H1 (cell line): ENCODE results near the gene UBA6. TPM values are rescaled to one million over a fixed set of nuclear protein-coding genes. Genes with fewer than 3 reads are reported as not detected.
"Not testable (repeated sequence)": the region's sequence is repeated elsewhere in the genome, so short reads cannot be mapped to it uniquely, and the experiment has no call there.

Experiments used
- CTCF ChIA-PET: fragments of 300-600 bp; sonication (Branson Sonifier 250); formaldehyde crosslinking; loops from one replicate; lab custom pipeline; 2021; ENCODE audit not compliant: partially characterized antibody; lab: Charles Lee
- POLR2A ChIA-PET: fragments of 300-600 bp; sonication (Branson Sonifier 250); formaldehyde crosslinking; loops from one replicate; lab custom pipeline; 2021; ENCODE audit warnings: inconsistent platforms; ENCODE audit not compliant: partially characterized antibody; lab: Charles Lee
- DNase-seq, 2 experiments: peaks; one replicate each; pipeline versions ENCODE4 v3.0.0 to v3.0.0-alpha.2; 2010 to 2022; ENCODE audit warnings: low spot score in 2 of 2, low read depth in 1 of 2, mixed read lengths in 1 of 2
- FAIRE-seq: peaks from 2 replicates; lab custom pipeline; 2011; peaks lifted over from hg19 to GRCh38; lab: Jason Lieb, UNC
- H2AFZ ChIP-seq: 2 replicates; pipeline ENCODE4 v1.8.1; 2012; ENCODE audit warnings: low read length, inconsistent platforms
- H2AK5ac ChIP-seq: 2 replicates; pipeline ENCODE4 v1.6.1; 2013; ENCODE audit warnings: low read depth, low read length
- H2BK120ac ChIP-seq: replicated peaks from 2 replicates; pipeline ENCODE3; 2013; ENCODE audit warnings: low read depth, low read length, inconsistent platforms
- H2BK12ac ChIP-seq: 2 replicates; pipeline ENCODE4 v1.6.1; 2013; ENCODE audit warnings: low read depth, low read length
- H2BK15ac ChIP-seq: 2 replicates; pipeline ENCODE4 v1.6.1; 2013; ENCODE audit warnings: low read length
- H2BK20ac ChIP-seq: 2 replicates; pipeline ENCODE4 v1.6.1; 2013; ENCODE audit warnings: low read length
- H2BK5ac ChIP-seq: 2 replicates; pipeline ENCODE4 v1.6.1; 2013; ENCODE audit warnings: low read depth, low read length
- H3K14ac ChIP-seq: 2 replicates; pipeline ENCODE4 v1.6.1; 2013; ENCODE audit warnings: inconsistent platforms; ENCODE audit not compliant: insufficient read length
- H3K18ac ChIP-seq: 2 replicates; pipeline ENCODE4 v1.6.1; 2013; ENCODE audit warnings: low read length; ENCODE audit errors: extremely low read depth
- H3K23ac ChIP-seq: 2 replicates; pipeline ENCODE4 v1.6.1; 2013; ENCODE audit warnings: inconsistent platforms; ENCODE audit not compliant: insufficient read length
- H3K23me2 ChIP-seq: 2 replicates; pipeline ENCODE4 v1.6.1; 2013; ENCODE audit warnings: low read depth, low read length
- H3K27ac ChIP-seq: 2 replicates; pipeline ENCODE4 v1.6.1; 2011; ENCODE audit warnings: low read depth, low read length, inconsistent platforms
- H3K27me3 ChIP-seq, 4 experiments: replicated peaks in 1 of 4; 1 replicate in 1 of 4; 2 replicates in 3 of 4; pipeline versions ENCODE4 v1.6.1 to v1.8.1; 2011 to 2013; ENCODE audit warnings: low read length in 3 of 4, mild to moderate bottlenecking in 3 of 4, inconsistent platforms in 2 of 4, mixed read lengths in 2 of 4, moderate library complexity in 1 of 4; ENCODE audit not compliant: control insufficient read depth in 3 of 4, insufficient read depth in 3 of 4; ENCODE audit errors: extremely low read depth in 1 of 4
- H3K36me3 ChIP-seq, 4 experiments: 2 replicates each; pipeline versions ENCODE4 v1.6.1 to v1.8.1; 2011 to 2013; ENCODE audit warnings: mild to moderate bottlenecking in 4 of 4, low read length in 3 of 4, moderate library complexity in 2 of 4, control low read depth in 1 of 4, inconsistent platforms in 1 of 4; ENCODE audit not compliant: insufficient read depth in 4 of 4, control insufficient read depth in 2 of 4
- H3K4ac ChIP-seq: replicated peaks from 2 replicates; pipeline ENCODE3; 2013; ENCODE audit warnings: low read length, low read depth, mixed read lengths, inconsistent platforms; ENCODE audit not compliant: insufficient read length
- H3K4me1 ChIP-seq, 4 experiments: replicated peaks in 1 of 4; 1 replicate in 1 of 4; 2 replicates in 3 of 4; pipeline versions ENCODE4 v1.6.1 to v1.8.1; 2011 to 2013; ENCODE audit warnings: low read length in 3 of 4, inconsistent platforms in 2 of 4, mixed read lengths in 1 of 4; ENCODE audit not compliant: insufficient read depth in 4 of 4, control insufficient read depth in 3 of 4
- H3K4me2 ChIP-seq, 2 experiments: 2 replicates each; pipeline versions ENCODE4 v1.6.1 to v1.8.1; 2011 to 2013; ENCODE audit warnings: low read depth in 2 of 2, low read length in 2 of 2, control low read depth in 1 of 2, inconsistent platforms in 1 of 2, mild to moderate bottlenecking in 1 of 2; ENCODE audit not compliant: insufficient read depth in 1 of 2
- H3K4me3 ChIP-seq, 4 experiments: fragments of 200-600, 300-600 bp in 1 of 4; sonication (generic), shearing (Covaris generic), sonication (Bioruptor Twin) in 1 of 4; 2 replicates each; pipeline versions ENCODE4 v1.5.1 to v1.8.1; 2011 to 2016; ENCODE audit warnings: low read length in 4 of 4, low read depth in 3 of 4, control low read depth in 2 of 4, inconsistent platforms in 2 of 4, mild to moderate bottlenecking in 2 of 4, mixed read lengths in 1 of 4, moderate library complexity in 1 of 4; ENCODE audit not compliant: insufficient read depth in 2 of 4; ENCODE audit errors: extremely low read depth in 1 of 4
- H3K56ac ChIP-seq: replicated peaks from 2 replicates; pipeline ENCODE3; 2013; ENCODE audit warnings: low read depth, mild to moderate bottlenecking, mixed read lengths, low read length, inconsistent platforms; ENCODE audit not compliant: insufficient read length
- H3K79me1 ChIP-seq: 2 replicates; pipeline ENCODE4 v1.6.1; 2013; ENCODE audit warnings: low read depth, low read length, control low read depth
- H3K79me2 ChIP-seq, 2 experiments: 2 replicates each; pipeline versions ENCODE4 v1.6.1 to v1.8.1; 2012 to 2013; ENCODE audit warnings: low read length in 2 of 2, mild to moderate bottlenecking in 2 of 2, inconsistent platforms in 1 of 2; ENCODE audit not compliant: insufficient read depth in 2 of 2, control insufficient read depth in 1 of 2
- H3K9ac ChIP-seq, 4 experiments: replicated peaks in 1 of 4; 1 replicate in 1 of 4; 2 replicates in 3 of 4; pipeline versions ENCODE4 v1.6.1 to v1.8.1; 2011 to 2013; ENCODE audit warnings: low read depth in 3 of 4, low read length in 3 of 4, control low read depth in 2 of 4, mild to moderate bottlenecking in 2 of 4, moderate library complexity in 2 of 4, inconsistent platforms in 1 of 4; ENCODE audit errors: extremely low read depth in 1 of 4
- H3K9me3 ChIP-seq, 2 experiments: 2 replicates each; pipeline versions ENCODE4 v1.6.1 to v1.8.1; 2012 to 2013; ENCODE audit warnings: mild to moderate bottlenecking in 2 of 2, moderate library complexity in 2 of 2, control low read depth in 1 of 2, inconsistent platforms in 1 of 2, low read depth in 1 of 2, low read length in 1 of 2, mixed read lengths in 1 of 2; ENCODE audit not compliant: insufficient read depth in 2 of 2
- H4K20me1 ChIP-seq, 2 experiments: replicated peaks in 1 of 2; 2 replicates each; pipeline versions ENCODE3 to v1.8.1; 2011 to 2013; ENCODE audit warnings: inconsistent platforms in 2 of 2, low read length in 2 of 2, mild to moderate bottlenecking in 1 of 2; ENCODE audit not compliant: insufficient read depth in 2 of 2, control insufficient read depth in 1 of 2
- H4K5ac ChIP-seq: 2 replicates; pipeline ENCODE4 v1.6.1; 2013; ENCODE audit warnings: low read length, low read depth, mixed read lengths, inconsistent platforms; ENCODE audit not compliant: insufficient read length
- H4K8ac ChIP-seq: 2 replicates; pipeline ENCODE4 v1.8.0; 2013; ENCODE audit warnings: mild to moderate bottlenecking, moderate library complexity, low read length, inconsistent platforms; ENCODE audit not compliant: insufficient read depth; ENCODE audit errors: extremely low read depth
- H4K91ac ChIP-seq: replicated peaks from 2 replicates; pipeline ENCODE3; 2013; ENCODE audit warnings: low read length, mixed read lengths, inconsistent platforms; ENCODE audit not compliant: insufficient read length
- BACH1 ChIP-seq: IDR thresholded peaks from 2 replicates; pipeline ENCODE4 v1.6.1; 2012; ENCODE audit warnings: low read length, improper control_type of control experiment
- CBX5 ChIP-seq: fragments of 300-800, 300-1000 bp; sonication (generic); IDR thresholded peaks from 2 replicates; pipeline ENCODE4 v1.7.1; 2016; ENCODE audit warnings: antibody characterized with exemption, low read length, low read depth
- EP300 ChIP-seq, 2 experiments: IDR thresholded peaks; 1 replicate in 1 of 2; 2 replicates in 1 of 2; pipeline ENCODE4 v1.6.1; 2011 to 2012; ENCODE audit warnings: low read depth in 2 of 2, low read length in 2 of 2, mild to moderate bottlenecking in 2 of 2, borderline replicate concordance in 1 of 2, inconsistent platforms in 1 of 2, moderate library complexity in 1 of 2
- NANOG ChIP-seq: IDR thresholded peaks from 2 replicates; pipeline ENCODE4 v1.6.1; 2011; ENCODE audit warnings: low read length, low read depth, mild to moderate bottlenecking, inconsistent platforms; ENCODE audit not compliant: insufficient read depth, poor library complexity, severe bottlenecking
- SP4 ChIP-seq: IDR thresholded peaks from 2 replicates; pipeline ENCODE4 v1.6.1; 2012; ENCODE audit warnings: low read length, inconsistent platforms
- WGBS, 2 experiments: shearing (Covaris generic) in 1 of 2; methylation state at CpG; one replicate each; pipeline versions ENCODE4 v1.1.6 to v1.1.7; 2013 to 2015; ENCODE audit warnings: low lambda C conversion rate in 2 of 2, mixed read lengths in 2 of 2, inconsistent platforms in 1 of 2, low coverage in 1 of 2, missing lambda C conversion rate in 1 of 2; ENCODE audit not compliant: insufficient replicate concordance in 2 of 2, insufficient coverage in 1 of 2, insufficient read length in 1 of 2; ENCODE audit errors: extremely low coverage in 1 of 2, missing lambda C conversion rate in 1 of 2; 5-methylcytosine and 5-hydroxymethylcytosine counted together
- polyA plus RNA-seq, 7 experiments: library from polyadenylated mRNA; depleted of rRNA in 3 of 7; stranded (reverse) in 5 of 7; unstranded in 2 of 7; fragments of >200 nt in 5 of 7; fragments of 200-250 nt in 2 of 7; gene quantifications; 1 replicate in 5 of 7; 2 replicates in 1 of 7; 4 replicates in 1 of 7; pipeline versions ENCODE4 v1.2.1 to v1.2.3, GENCODE V29; 2011 to 2013; ENCODE audit warnings: missing spikeins in 2 of 7, mixed read lengths in 2 of 7
- total RNA-seq: library from RNA; stranded (reverse); fragmentation: NEBNext Ultra II Directional; extraction: Animal tissue kit (Norgen Biotek cat#: 25700); gene quantifications from 2 replicates; pipeline ENCODE4 v1.2.1, GENCODE V29; 2021

The UBA6 gene
- total and polyA plus RNA-seq, 2 of the 8 experiments (the other 6 are each of a cell fraction or from before 2014, with no cell fraction given) = 17.4 to 74.3 TPM

GRCh38 chr4:67638136-67638535 is 62.8 kb downstream of the UBA6 start (continued):
- TF ChIP-seq EP300 (IDR thresholded peaks at IDR 0.05; ENCODE audit: borderline replicate concordance in 1 of 2, low read depth in 2 of 2, low read length in 2 of 2) (no peak), SP4 (no peak), NANOG (no peak), BACH1 (no peak), CBX5 (no peak)

- H4K91ac ChIP-seq, H4K5ac ChIP-seq, H2AFZ ChIP-seq, H3K9ac ChIP-seq, H3K4me1 ChIP-seq, H3K4ac ChIP-seq, H3K14ac ChIP-seq, H2BK120ac ChIP-seq, H4K8ac ChIP-seq, H3K79me2 ChIP-seq, H3K56ac ChIP-seq, H2BK5ac ChIP-seq, H3K23me2 ChIP-seq, H2AK5ac ChIP-seq, H3K27ac ChIP-seq, CTCF ChIA-PET, H3K18ac ChIP-seq, H3K4me3 ChIP-seq, DNase-seq, H4K20me1 ChIP-seq, H3K4me2 ChIP-seq, H3K79me1 ChIP-seq, H2BK15ac ChIP-seq, POLR2A ChIA-PET, H3K23ac ChIP-seq, H2BK12ac ChIP-seq, H2BK20ac ChIP-seq, H3K27me3 ChIP-seq, FAIRE-seq: not testable (repeated sequence)
- H3K9me3 ChIP-seq = peaks cover 7 to 20% of the 10 kb centered on the region in 2 experiments; a peak in 3 of 4 replicates
- H3K36me3 ChIP-seq = peaks cover 3 to 64% (median 20%) of the 10 kb centered on the region in 4 experiments; a peak in 7 of 8 replicates
- no CpG with 5 or more reads among the region's 30 CpGs for WGBS, 2 experiments
Observed at GRCh38 chr4:67636978-67637377, 64.0 kb downstream of the UBA6 start.
